Panc1 (cell line): ENCODE data around the gene AP3M1. TPM values are rescaled to one million over a fixed set of nuclear protein-coding genes. Genes with fewer than 3 reads are reported as not detected.
A peak's percentile ranks its signal among the peaks of the same experiment; 100 is the strongest.

Experiments used
- ATAC-seq: fragments of 200-7000 bp; cut with Tn5 transposase; 2 replicates; pipeline ENCODE4 v1.9.1; 2020; ENCODE audit warnings: mild to moderate bottlenecking, moderate library complexity
- BruUV-seq: library from RNA; stranded (reverse); fragments of 400-500 nt; replicated peaks from 2 replicates; lab custom pipeline; 2021; lab: Mats Ljungman, UMichigan
- CTCF ChIA-PET: fragments of 300-600 bp; sonication (Branson Sonifier 250); formaldehyde crosslinking; loops from one replicate; lab custom pipeline; 2022; ENCODE audit warnings: antibody characterized with exemption; lab: Charles Lee
- POLR2A ChIA-PET: fragments of 300-600 bp; sonication (Branson Sonifier 250); formaldehyde crosslinking; loops from one replicate; lab custom pipeline; 2022; ENCODE audit warnings: antibody characterized with exemption; lab: Charles Lee
- DNase-seq: peaks from one replicate; pipeline ENCODE4 v3.0.0-alpha.2; 2010; ENCODE audit warnings: low read depth, low spot score
- H3K27ac ChIP-seq: 2 replicates; pipeline ENCODE4 v1.5.1; 2011; ENCODE audit warnings: mild to moderate bottlenecking, low read length, inconsistent platforms
- H3K27me3 ChIP-seq: fragments of 200-500 bp; sonication (Bioruptor generic); 2 replicates; pipeline ENCODE4 v1.6.0; 2014; ENCODE audit warnings: low read length, inconsistent platforms; ENCODE audit not compliant: control insufficient read depth, insufficient read depth
- H3K36me3 ChIP-seq: fragments of 200-500 bp; sonication (Bioruptor generic); 2 replicates; pipeline ENCODE4 v1.5.1; 2014; ENCODE audit warnings: inconsistent platforms, mild to moderate bottlenecking, low read length, moderate library complexity; ENCODE audit not compliant: control insufficient read depth, insufficient read depth
- H3K4me1 ChIP-seq: 2 replicates; pipeline ENCODE4 v1.5.1; 2011; ENCODE audit warnings: inconsistent platforms, mild to moderate bottlenecking, low read length, moderate library complexity; ENCODE audit not compliant: control insufficient read depth, insufficient read depth
- H3K4me3 ChIP-seq, 2 experiments: 2 replicates each; pipeline ENCODE4 v1.5.1; 2011 to 2012; ENCODE audit warnings: low read depth in 2 of 2, low read length in 2 of 2, mild to moderate bottlenecking in 2 of 2, inconsistent platforms in 1 of 2, moderate library complexity in 1 of 2
- H3K9me3 ChIP-seq: fragments of 200-500 bp; sonication (Bioruptor generic); 2 replicates; pipeline ENCODE4 v1.5.1; 2014; ENCODE audit warnings: low read depth, mild to moderate bottlenecking, inconsistent platforms, low read length, moderate library complexity; ENCODE audit not compliant: control insufficient read depth, insufficient read depth
- POLR2AphosphoS5 ChIP-seq: IDR thresholded peaks from 2 replicates; pipeline ENCODE4 v1.6.1; 2012; ENCODE audit warnings: mild to moderate bottlenecking, low read depth, low read length, moderate library complexity
- SIN3A ChIP-seq: IDR thresholded peaks from 2 replicates; pipeline ENCODE4 v1.6.1; 2012; ENCODE audit warnings: low read depth, mild to moderate bottlenecking, low read length, moderate library complexity, borderline replicate concordance; ENCODE audit not compliant: insufficient read depth
- TCF7L2 ChIP-seq: IDR thresholded peaks from 2 replicates; pipeline ENCODE4 v1.6.1; 2011; ENCODE audit warnings: mild to moderate bottlenecking, low read depth, low read length, inconsistent platforms
- in situ Hi-C: cut with HindIII; loops from 2 replicates; pipeline ENCODE4 v1.10.0; 2016; ENCODE audit warnings: low sequenced_read_pairs, low pct_unique_long_range_greater_than_20kb
- intact Hi-C: fragments of 100-400 bp; cut with micrococcal nuclease; formaldehyde crosslinking; loops from one replicate; pipeline ENCODE4 v1.10.0; 2022; ENCODE audit not compliant: unreplicated experiment
- total RNA-seq: library from RNA; stranded (reverse); gene quantifications from one replicate; pipeline ENCODE4 v1.2.1, GENCODE V29; 2021; ENCODE audit not compliant: unreplicated experiment
- TF ChIP-seq, protein P1 (sequence below), 2 experiments: IDR thresholded peaks; 2 replicates each; pipeline ENCODE4 v1.6.1; 2011 to 2012; ENCODE audit warnings: low read depth in 2 of 2, control low read depth in 1 of 2, low read length in 1 of 2, mild to moderate bottlenecking in 1 of 2, moderate library complexity in 1 of 2; ENCODE audit not compliant: insufficient read depth in 1 of 2
- TF ChIP-seq, protein P2 (sequence below): fragments of 450-650 bp; IDR thresholded peaks from 2 replicates; pipeline ENCODE4 v1.5.1; 2017; ENCODE audit warnings: mild to moderate bottlenecking

Gene AP3M1
- total RNA-seq, 1 experiment from 2014 or later = 51.5 TPM

DNA sequence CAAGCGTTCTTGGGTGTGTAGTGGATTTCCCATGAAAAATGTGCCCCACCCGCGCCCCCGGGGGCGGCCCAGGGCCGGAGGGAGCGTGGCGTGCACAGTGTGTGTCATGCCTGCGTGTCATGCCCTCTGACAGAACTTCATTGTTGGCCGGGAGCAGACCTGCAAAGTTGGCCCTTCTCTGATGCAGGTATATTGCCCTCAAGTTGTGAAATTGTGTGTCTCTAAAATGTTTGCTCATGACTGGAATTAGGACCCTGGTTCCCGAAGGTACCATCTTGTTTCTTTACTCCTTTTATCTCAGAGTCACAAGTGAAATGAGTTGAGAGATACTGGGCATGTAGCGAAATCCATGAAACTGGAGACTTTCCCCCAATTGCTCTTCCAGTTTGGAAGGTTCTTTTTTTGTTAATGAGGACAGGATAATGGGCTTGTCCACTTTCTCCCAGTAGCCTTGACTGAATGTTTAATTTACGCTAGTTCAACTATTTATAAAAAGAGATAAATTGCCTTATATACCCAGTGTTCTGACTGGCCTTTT, 26.6 kb upstream of the AP3M1 start:
- DNase-seq (peak; percentile 20), ATAC-seq (peak; percentile 37)
- TF ChIP-seq, protein P1, sequence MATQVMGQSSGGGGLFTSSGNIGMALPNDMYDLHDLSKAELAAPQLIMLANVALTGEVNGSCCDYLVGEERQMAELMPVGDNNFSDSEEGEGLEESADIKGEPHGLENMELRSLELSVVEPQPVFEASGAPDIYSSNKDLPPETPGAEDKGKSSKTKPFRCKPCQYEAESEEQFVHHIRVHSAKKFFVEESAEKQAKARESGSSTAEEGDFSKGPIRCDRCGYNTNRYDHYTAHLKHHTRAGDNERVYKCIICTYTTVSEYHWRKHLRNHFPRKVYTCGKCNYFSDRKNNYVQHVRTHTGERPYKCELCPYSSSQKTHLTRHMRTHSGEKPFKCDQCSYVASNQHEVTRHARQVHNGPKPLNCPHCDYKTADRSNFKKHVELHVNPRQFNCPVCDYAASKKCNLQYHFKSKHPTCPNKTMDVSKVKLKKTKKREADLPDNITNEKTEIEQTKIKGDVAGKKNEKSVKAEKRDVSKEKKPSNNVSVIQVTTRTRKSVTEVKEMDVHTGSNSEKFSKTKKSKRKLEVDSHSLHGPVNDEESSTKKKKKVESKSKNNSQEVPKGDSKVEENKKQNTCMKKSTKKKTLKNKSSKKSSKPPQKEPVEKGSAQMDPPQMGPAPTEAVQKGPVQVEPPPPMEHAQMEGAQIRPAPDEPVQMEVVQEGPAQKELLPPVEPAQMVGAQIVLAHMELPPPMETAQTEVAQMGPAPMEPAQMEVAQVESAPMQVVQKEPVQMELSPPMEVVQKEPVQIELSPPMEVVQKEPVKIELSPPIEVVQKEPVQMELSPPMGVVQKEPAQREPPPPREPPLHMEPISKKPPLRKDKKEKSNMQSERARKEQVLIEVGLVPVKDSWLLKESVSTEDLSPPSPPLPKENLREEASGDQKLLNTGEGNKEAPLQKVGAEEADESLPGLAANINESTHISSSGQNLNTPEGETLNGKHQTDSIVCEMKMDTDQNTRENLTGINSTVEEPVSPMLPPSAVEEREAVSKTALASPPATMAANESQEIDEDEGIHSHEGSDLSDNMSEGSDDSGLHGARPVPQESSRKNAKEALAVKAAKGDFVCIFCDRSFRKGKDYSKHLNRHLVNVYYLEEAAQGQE (IDR thresholded peaks at IDR 0.05; ENCODE audit: insufficient read depth in 1 of 2, low read depth in 2 of 2, low read length in 1 of 2) = no peak
- no peak for TF ChIP-seq POLR2AphosphoS5
- TF ChIP-seq, protein P2, sequence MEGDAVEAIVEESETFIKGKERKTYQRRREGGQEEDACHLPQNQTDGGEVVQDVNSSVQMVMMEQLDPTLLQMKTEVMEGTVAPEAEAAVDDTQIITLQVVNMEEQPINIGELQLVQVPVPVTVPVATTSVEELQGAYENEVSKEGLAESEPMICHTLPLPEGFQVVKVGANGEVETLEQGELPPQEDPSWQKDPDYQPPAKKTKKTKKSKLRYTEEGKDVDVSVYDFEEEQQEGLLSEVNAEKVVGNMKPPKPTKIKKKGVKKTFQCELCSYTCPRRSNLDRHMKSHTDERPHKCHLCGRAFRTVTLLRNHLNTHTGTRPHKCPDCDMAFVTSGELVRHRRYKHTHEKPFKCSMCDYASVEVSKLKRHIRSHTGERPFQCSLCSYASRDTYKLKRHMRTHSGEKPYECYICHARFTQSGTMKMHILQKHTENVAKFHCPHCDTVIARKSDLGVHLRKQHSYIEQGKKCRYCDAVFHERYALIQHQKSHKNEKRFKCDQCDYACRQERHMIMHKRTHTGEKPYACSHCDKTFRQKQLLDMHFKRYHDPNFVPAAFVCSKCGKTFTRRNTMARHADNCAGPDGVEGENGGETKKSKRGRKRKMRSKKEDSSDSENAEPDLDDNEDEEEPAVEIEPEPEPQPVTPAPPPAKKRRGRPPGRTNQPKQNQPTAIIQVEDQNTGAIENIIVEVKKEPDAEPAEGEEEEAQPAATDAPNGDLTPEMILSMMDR = no peak
- TF ChIP-seq SIN3A = no peak
- no peak for TF ChIP-seq TCF7L2
- Histone ChIP-seq H3K4me3 (peak overlapping the region; percentile 94 to 98), H3K27me3 (no peaks in the 10 kb centered on the region), H3K4me1 (peaks cover 46% of the 10 kb centered on the region), H3K36me3 (no peaks in the 10 kb centered on the region), H3K9me3 (no peaks in the 10 kb centered on the region), H3K27ac (peak overlapping the region; percentile 99)
- intact Hi-C loops = no loop called here
- ChIA-PET CTCF (no interaction called here), POLR2A (interaction anchor here (1.7 kb wide), 1 partner anchor 13 kb away, joined by 6 read pairs; no protein-coding TSS in a partner anchor)
- BruUV-seq = TSS peak; percentile 76
- in situ Hi-C loops = no loop called here

DNA sequence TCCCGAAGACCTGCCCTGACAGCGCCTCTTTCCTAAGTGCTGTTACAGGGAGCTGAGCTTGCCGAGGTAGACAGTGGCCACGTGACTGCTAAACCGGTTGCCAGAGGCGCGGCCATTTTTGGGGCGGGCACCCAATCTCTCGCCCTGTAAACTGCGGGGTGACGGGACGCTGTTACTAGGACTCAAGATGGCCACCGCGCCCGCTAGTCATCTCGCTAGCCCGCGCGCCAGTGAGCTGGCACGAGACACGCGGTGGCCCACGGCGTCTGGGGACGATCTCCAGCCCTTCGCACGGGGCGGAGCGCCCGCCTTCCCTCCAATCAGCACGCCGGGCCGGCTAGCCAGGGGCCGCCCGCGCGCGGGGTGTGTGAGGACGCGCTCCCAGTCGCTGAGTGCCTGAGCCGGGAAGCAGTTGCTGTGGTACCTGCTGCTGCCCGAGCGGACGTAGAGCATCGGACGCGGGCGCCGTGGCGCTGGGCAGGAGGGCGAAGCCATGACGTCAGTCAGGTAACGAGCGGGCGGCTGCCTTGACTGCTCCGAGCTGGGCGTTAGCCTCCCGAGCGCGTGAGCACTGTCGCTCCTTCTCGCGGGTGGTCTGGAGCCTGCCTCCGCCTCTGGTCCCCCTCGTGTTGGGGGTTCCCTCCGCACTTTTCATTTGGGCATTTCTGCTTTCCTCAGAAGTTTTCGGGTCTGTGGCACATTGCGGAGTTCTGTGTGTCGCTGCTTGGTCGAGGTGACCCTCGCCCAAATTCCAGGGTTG, 25.9 kb upstream of the AP3M1 start:
- no TSS peak for BruUV-seq
- peak overlapping the region; percentile 94 to 98 for H3K4me3 ChIP-seq
- ChIA-PET CTCF (no interaction called here), POLR2A (interaction anchor here (0.5 to 1.7 kb wide), 4 partner anchors 14 to 54 kb away, joined by 3 to 9 read pairs (median 4); partner anchors contain the start of gene AP3M1)
- TF ChIP-seq, protein P1 (IDR thresholded peaks at IDR 0.05; ENCODE audit: insufficient read depth in 1 of 2, low read depth in 2 of 2, low read length in 1 of 2) = no peak; a peak in 2 of 4 replicates
- peak; percentile 90; the same call in 1 of the 2 replicates for TF ChIP-seq SIN3A
- TF ChIP-seq, protein P2 = no peak
- peak; percentile 87 for TF ChIP-seq POLR2AphosphoS5
- TF ChIP-seq TCF7L2 = no peak; the same call in 1 of the 2 replicates
- DNase-seq = peak; percentile 81
- ATAC-seq = peak; percentile 99
- intact Hi-C loops = no loop called here
- no peaks in the 10 kb centered on the region for H3K27me3 ChIP-seq
- in situ Hi-C loops = no loop called here
- no peaks in the 10 kb centered on the region for H3K36me3 ChIP-seq
- H3K4me1 ChIP-seq = peaks cover 43% of the 10 kb centered on the region
- H3K9me3 ChIP-seq = no peaks in the 10 kb centered on the region
- H3K27ac ChIP-seq = peak overlapping the region; percentile 99
